Activated CD4-positive, alpha-beta T cell treated with anti-CD3 and anti-CD28 coated beads, Interleukin-2, amount 10 ng/mL, durations not matched to agents 24 days and 14 days (primary cell): Measurements from ENCODE around the gene LTB4R2. TPM values are rescaled to one million over a fixed set of nuclear protein-coding genes. Genes with fewer than 3 reads are reported as not detected.

Source experiments
- DNase-seq: peaks from one replicate; pipeline ENCODE4 v3.0.0; 2022
- H3K27ac Mint-ChIP-seq: one replicate; pipeline ENCODE4 v1.8.0; 2022; ENCODE audit warnings: mild to moderate bottlenecking, mixed read lengths
- H3K27me3 Mint-ChIP-seq: one replicate; pipeline ENCODE4 v1.8.0; 2022; ENCODE audit warnings: mixed read lengths
- H3K36me3 Mint-ChIP-seq: one replicate; pipeline ENCODE4 v1.8.0; 2022; ENCODE audit warnings: low read depth, mild to moderate bottlenecking, mixed read lengths
- H3K4me1 Mint-ChIP-seq: one replicate; pipeline ENCODE4 v1.8.0; 2021; ENCODE audit warnings: mixed read lengths
- H3K4me3 Mint-ChIP-seq: one replicate; pipeline ENCODE4 v1.8.0; 2022; ENCODE audit warnings: mild to moderate bottlenecking, moderate library complexity, mixed read lengths
- H3K9me3 Mint-ChIP-seq: one replicate; pipeline ENCODE4 v1.8.0; 2021; ENCODE audit warnings: mixed read lengths
- intact Hi-C: fragments of 100-400 bp; cut with micrococcal nuclease; formaldehyde crosslinking; loops from one replicate; pipeline ENCODE4 v1.15.1; 2023
- total RNA-seq: library from RNA; stranded (reverse); gene quantifications from 2 replicates; pipeline ENCODE4 v1.2.3, GENCODE V29; 2022

The LTB4R2 gene
- total RNA-seq, 1 donor from 2014 or later, result 11.0 TPM

- H3K36me3 Mint-ChIP-seq, result peaks cover 30% of the 10 kb centered on the region
- no peak for DNase-seq
- H3K27me3 Mint-ChIP-seq, result no peaks in the 10 kb centered on the region
- peaks cover 42% of the 10 kb centered on the region for H3K4me1 Mint-ChIP-seq
- peak overlapping the region; percentile 93 for H3K4me3 Mint-ChIP-seq
- intact Hi-C loops, result loop anchor here (1.0 kb wide), 4 partner anchors 28 to 172 kb away; partner anchors contain the start of genes CHMP4A, GMPR2, NEDD8 and SDR39U1
- peak overlapping the region; percentile 95 for H3K27ac Mint-ChIP-seq
- H3K9me3 Mint-ChIP-seq, result no peaks in the 10 kb centered on the region
Observed at GRCh38 chr14:24270537-24271133, 39.3 kb upstream of the LTB4R2 start.

- no peaks in the 10 kb centered on the region for H3K9me3 Mint-ChIP-seq
- H3K27ac Mint-ChIP-seq, result peak within 1 kb of the TSS; percentile 95
- peak; percentile 97 for DNase-seq
- intact Hi-C loops, result loop anchor here (1.0 kb wide), 4 partner anchors 29 to 171 kb away; partner anchors contain the start of genes CHMP4A, GMPR2, NEDD8 and SDR39U1
- H3K36me3 Mint-ChIP-seq, result peaks cover 24% of the 10 kb centered on the region
- H3K4me3 Mint-ChIP-seq, result peak within 1 kb of the TSS; percentile 93
- H3K27me3 Mint-ChIP-seq, result no peaks in the 10 kb centered on the region
- H3K4me1 Mint-ChIP-seq, result peaks cover 42% of the 10 kb centered on the region
Observed at GRCh38 chr14:24271134-24271833, 38.7 kb upstream of the LTB4R2 start, which contains the start of gene RABGGTA. Gene RABGGTA (minus strand): TSS chr14:24271597. CDS start chr14:24271115, 482 bp downstream.

GRCh38 chr14:24271834-24272263, 38.1 kb upstream of the LTB4R2 start:
- peaks cover 42% of the 10 kb centered on the region for H3K4me1 Mint-ChIP-seq
- DNase-seq, result no peak
- H3K9me3 Mint-ChIP-seq, result no peaks in the 10 kb centered on the region
- H3K27ac Mint-ChIP-seq, result peak overlapping the region; percentile 92
- H3K4me3 Mint-ChIP-seq, result peak overlapping the region; percentile 93
- no peaks in the 10 kb centered on the region for H3K27me3 Mint-ChIP-seq
- intact Hi-C loops, result loop anchor here (1.0 kb wide), 4 partner anchors 30 to 170 kb away; partner anchors contain the start of genes CHMP4A, GMPR2, NEDD8 and SDR39U1
- peaks cover 18% of the 10 kb centered on the region for H3K36me3 Mint-ChIP-seq

- no peaks in the 10 kb centered on the region for H3K27me3 Mint-ChIP-seq
- peaks cover 43% of the 10 kb centered on the region for H3K4me1 Mint-ChIP-seq
- no peak for DNase-seq
- intact Hi-C loops, result no loop called here
- H3K36me3 Mint-ChIP-seq, result peaks cover 12% of the 10 kb centered on the region
- H3K27ac Mint-ChIP-seq, result peak overlapping the region; percentile 82
- no peaks in the 10 kb centered on the region for H3K9me3 Mint-ChIP-seq
- peak overlapping the region; percentile 93 for H3K4me3 Mint-ChIP-seq
Observed at GRCh38 chr14:24272467-24272866, 37.5 kb upstream of the LTB4R2 start.

- Mint-ChIP-seq H3K9me3 (no peaks in the 10 kb centered on the region), H3K4me1 (peaks cover 48% of the 10 kb centered on the region), H3K27ac (peak overlapping the region; percentile 82), H3K27me3 (no peaks in the 10 kb centered on the region), H3K36me3 (peaks cover 9% of the 10 kb centered on the region), H3K4me3 (peak overlapping the region; percentile 54)
- no peak for DNase-seq
- intact Hi-C loops, result no loop called here
Observed at GRCh38 chr14:24273422-24273998, 36.4 kb upstream of the LTB4R2 start.

- Mint-ChIP-seq H3K4me1 (peaks cover 54% of the 10 kb centered on the region), H3K4me3 (peak overlapping the region; percentile 54), H3K27me3 (no peaks in the 10 kb centered on the region), H3K27ac (peak overlapping the region; percentile 82), H3K9me3 (no peaks in the 10 kb centered on the region), H3K36me3 (peaks cover 8% of the 10 kb centered on the region)
- intact Hi-C loops, result loop anchor here (1.0 to 2.0 kb wide), 4 partner anchors 15 to 59 kb away; no protein-coding TSS in a partner anchor
- DNase-seq, result peak; percentile 84
Observed at GRCh38 chr14:24274101-24274543, 35.8 kb upstream of the LTB4R2 start.

GRCh38 chr14:24277071-24277470, 32.9 kb upstream of the LTB4R2 start:
- Mint-ChIP-seq H3K36me3 (peaks cover 2% of the 10 kb centered on the region), H3K4me1 (peaks cover 47% of the 10 kb centered on the region), H3K27me3 (no peaks in the 10 kb centered on the region), H3K27ac (no peak overlapping the region), H3K4me3 (no peak overlapping the region), H3K9me3 (no peaks in the 10 kb centered on the region)
- DNase-seq, result no peak
- intact Hi-C loops, result no loop called here

- no peak for DNase-seq
- intact Hi-C loops, result no loop called here
- Mint-ChIP-seq H3K36me3 (peaks cover 2% of the 10 kb centered on the region), H3K27ac (peak overlapping the region; percentile 31), H3K27me3 (no peaks in the 10 kb centered on the region), H3K4me3 (no peak overlapping the region), H3K4me1 (peaks cover 40% of the 10 kb centered on the region), H3K9me3 (no peaks in the 10 kb centered on the region)
Observed at GRCh38 chr14:24277606-24278321, 32.2 kb upstream of the LTB4R2 start.

GRCh38 chr14:24278424-24278823, 31.5 kb upstream of the LTB4R2 start:
- Mint-ChIP-seq H3K4me3 (peak overlapping the region; percentile 29), H3K36me3 (peaks cover 2% of the 10 kb centered on the region), H3K27ac (peak overlapping the region; percentile 73), H3K9me3 (no peaks in the 10 kb centered on the region), H3K27me3 (no peaks in the 10 kb centered on the region), H3K4me1 (peaks cover 36% of the 10 kb centered on the region)
- intact Hi-C loops, result no loop called here
- DNase-seq, result no peak

GRCh38 chr14:24279301-24280186, 30.4 kb upstream of the LTB4R2 start:
- Mint-ChIP-seq H3K9me3 (no peaks in the 10 kb centered on the region), H3K27ac (peak overlapping the region; percentile 73), H3K27me3 (no peaks in the 10 kb centered on the region), H3K4me1 (peaks cover 26% of the 10 kb centered on the region), H3K4me3 (peak overlapping the region; percentile 36), H3K36me3 (peaks cover 2% of the 10 kb centered on the region)
- peak; percentile 77 for DNase-seq
- intact Hi-C loops, result no loop called here

- Mint-ChIP-seq H3K9me3 (no peaks in the 10 kb centered on the region), H3K27ac (no peak overlapping the region), H3K4me1 (peaks cover 24% of the 10 kb centered on the region), H3K27me3 (peaks cover 5% of the 10 kb centered on the region), H3K36me3 (peaks cover 2% of the 10 kb centered on the region), H3K4me3 (no peak overlapping the region)
- no peak for DNase-seq
- intact Hi-C loops, result no loop called here
Observed at GRCh38 chr14:24280797-24281460, 29.0 kb upstream of the LTB4R2 start.

GRCh38 chr14:24281636-24282035, 28.3 kb upstream of the LTB4R2 start:
- intact Hi-C loops, result no loop called here
- H3K4me1 Mint-ChIP-seq, result peaks cover 24% of the 10 kb centered on the region
- H3K9me3 Mint-ChIP-seq, result no peaks in the 10 kb centered on the region
- no peak overlapping the region for H3K4me3 Mint-ChIP-seq
- peaks cover 2% of the 10 kb centered on the region for H3K36me3 Mint-ChIP-seq
- no peak for DNase-seq
- peaks cover 9% of the 10 kb centered on the region for H3K27me3 Mint-ChIP-seq
- H3K27ac Mint-ChIP-seq, result no peak overlapping the region
